ENCODE data around the gene RGS4.
A peak's percentile ranks its signal among the peaks of the same experiment; 100 is the strongest.

RGS4 gene

DNA sequence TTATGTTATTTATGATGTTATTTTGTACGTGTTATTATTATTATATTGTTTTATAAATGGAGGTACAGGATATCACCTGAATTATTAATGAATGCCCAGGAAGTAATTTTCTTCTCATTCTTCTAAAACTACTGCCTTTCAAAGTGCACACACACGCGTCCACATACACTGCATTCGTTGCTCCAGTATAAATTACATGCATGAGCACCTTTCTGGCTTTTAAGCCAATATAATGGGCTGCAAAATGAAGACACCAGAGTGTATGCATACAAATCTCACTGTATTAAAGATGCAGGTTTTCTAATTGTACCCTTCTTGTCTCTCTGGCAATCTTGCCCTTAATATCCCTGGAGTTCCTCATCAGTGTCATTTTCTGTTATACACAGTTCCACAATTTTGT lies 6.9 kb downstream of the RGS4 start:
- Histone ChIP-seq H3K36me3 (peaks cover 64% of the 10 kb centered on the region), H3K4me3 (ENCODE audit: low read depth, low read length) (peak overlapping the region; percentile 10; the same call in 1 of the 2 replicates), H3K9me3 (no peaks in the 10 kb centered on the region), H3K4me1 (peaks cover 31% of the 10 kb centered on the region), H3K27me3 (no peaks in the 10 kb centered on the region)
- TF ChIP-seq, protein P1, sequence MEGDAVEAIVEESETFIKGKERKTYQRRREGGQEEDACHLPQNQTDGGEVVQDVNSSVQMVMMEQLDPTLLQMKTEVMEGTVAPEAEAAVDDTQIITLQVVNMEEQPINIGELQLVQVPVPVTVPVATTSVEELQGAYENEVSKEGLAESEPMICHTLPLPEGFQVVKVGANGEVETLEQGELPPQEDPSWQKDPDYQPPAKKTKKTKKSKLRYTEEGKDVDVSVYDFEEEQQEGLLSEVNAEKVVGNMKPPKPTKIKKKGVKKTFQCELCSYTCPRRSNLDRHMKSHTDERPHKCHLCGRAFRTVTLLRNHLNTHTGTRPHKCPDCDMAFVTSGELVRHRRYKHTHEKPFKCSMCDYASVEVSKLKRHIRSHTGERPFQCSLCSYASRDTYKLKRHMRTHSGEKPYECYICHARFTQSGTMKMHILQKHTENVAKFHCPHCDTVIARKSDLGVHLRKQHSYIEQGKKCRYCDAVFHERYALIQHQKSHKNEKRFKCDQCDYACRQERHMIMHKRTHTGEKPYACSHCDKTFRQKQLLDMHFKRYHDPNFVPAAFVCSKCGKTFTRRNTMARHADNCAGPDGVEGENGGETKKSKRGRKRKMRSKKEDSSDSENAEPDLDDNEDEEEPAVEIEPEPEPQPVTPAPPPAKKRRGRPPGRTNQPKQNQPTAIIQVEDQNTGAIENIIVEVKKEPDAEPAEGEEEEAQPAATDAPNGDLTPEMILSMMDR (IDR thresholded peaks at IDR 0.05; ENCODE audit: low read depth, low read length): no peak
- no peak for DNase-seq

DNA sequence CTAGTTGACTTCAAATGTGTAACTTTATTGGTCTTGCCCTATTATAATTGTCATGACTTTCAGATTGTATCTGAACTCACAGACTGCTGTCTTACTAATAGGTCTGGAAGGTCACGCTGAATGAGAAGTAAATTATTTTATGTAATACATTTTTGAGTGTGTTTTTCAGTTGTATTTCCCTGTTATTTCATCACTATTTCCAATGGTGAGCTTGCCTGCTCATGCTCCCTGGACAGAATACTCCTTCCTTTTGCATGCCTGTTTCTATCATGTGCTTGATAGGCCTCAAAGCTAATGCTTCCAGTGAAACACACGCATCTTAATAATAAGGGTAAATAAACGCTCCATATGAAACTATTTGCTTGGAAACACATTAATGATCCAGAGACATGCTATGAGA lies 7.3 kb downstream of the RGS4 start:
- Histone ChIP-seq H3K4me3 (ENCODE audit: low read depth, low read length) (peak overlapping the region; percentile 10; the same call in 1 of the 2 replicates), H3K36me3 (peaks cover 60% of the 10 kb centered on the region), H3K4me1 (peaks cover 31% of the 10 kb centered on the region), H3K27me3 (no peaks in the 10 kb centered on the region), H3K9me3 (no peaks in the 10 kb centered on the region)
- TF ChIP-seq, protein P1 (IDR thresholded peaks at IDR 0.05; ENCODE audit: low read depth, low read length): no peak
- no peak for DNase-seq

DNA sequence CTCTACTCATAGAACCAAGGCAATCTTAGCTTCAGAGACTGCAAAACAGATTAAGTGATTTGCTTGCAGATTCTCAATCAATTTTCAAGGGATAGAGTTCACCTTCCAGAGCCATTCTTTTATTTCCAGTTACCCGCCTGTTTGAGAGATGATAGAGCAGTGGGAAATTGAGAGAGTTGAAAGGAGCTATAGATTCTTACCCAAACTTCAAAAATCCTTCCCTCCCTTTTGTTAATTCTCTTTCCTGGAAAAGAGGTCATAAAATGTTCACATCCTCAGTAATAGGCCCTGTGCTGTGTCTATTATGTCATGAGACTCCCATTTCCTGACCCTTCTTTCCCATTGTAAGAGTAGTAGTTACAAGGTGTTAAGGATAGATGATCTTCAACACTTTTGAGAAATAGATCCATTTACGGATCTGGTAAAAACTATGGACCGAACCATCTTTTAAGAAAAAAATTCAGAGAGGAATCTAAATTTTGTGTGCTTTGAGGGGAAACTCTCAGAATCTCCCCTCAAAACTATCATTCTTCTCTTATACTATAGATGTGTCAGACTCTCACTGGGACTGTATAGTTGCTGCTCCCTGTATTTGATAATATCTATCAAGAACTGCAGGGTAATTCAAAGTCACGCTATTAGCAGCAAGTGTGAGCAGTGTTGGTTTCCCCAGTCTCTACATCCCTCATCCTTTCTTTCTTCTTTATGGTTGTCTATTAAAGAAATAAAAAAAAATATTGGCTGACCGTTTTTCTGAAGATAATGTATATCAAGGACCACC lies 8.0 kb downstream of the RGS4 start:
- DNase-seq: no peak
- H3K4me3 ChIP-seq (ENCODE audit: low read depth, low read length): no peak overlapping the region
- peaks cover 55% of the 10 kb centered on the region for H3K36me3 ChIP-seq
- H3K27me3 ChIP-seq: no peaks in the 10 kb centered on the region
- TF ChIP-seq, protein P1 (IDR thresholded peaks at IDR 0.05; ENCODE audit: low read depth, low read length): no peak
- no peaks in the 10 kb centered on the region for H3K9me3 ChIP-seq
- peaks cover 31% of the 10 kb centered on the region for H3K4me1 ChIP-seq

DNA sequence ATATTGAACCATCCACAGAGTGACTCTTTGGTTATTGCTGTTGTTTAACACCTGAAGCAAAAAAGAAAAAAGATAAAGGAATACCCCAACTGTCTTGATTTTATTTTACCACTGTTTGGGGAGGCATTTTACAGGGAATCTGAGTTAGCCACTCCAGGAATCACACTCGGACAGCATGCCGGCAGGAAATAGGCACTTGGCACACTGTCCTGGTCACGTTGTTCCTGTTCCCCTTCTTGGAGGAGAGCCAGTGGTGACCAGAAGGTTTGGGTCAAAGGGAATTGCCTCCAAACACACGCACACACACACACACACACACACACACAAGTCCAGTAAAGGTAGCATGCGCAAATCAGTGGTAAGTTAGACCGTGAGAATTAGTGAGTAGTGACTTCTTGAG lies 13.8 kb downstream of the RGS4 start:
- TF ChIP-seq, protein P1 (IDR thresholded peaks at IDR 0.05; ENCODE audit: low read depth, low read length): no peak
- no peaks in the 10 kb centered on the region for H3K9me3 ChIP-seq
- no peak for DNase-seq
- H3K4me3 ChIP-seq (ENCODE audit: low read depth, low read length): no peak overlapping the region
- no peaks in the 10 kb centered on the region for H3K36me3 ChIP-seq
- no peaks in the 10 kb centered on the region; the same call in 1 of the 2 replicates for H3K4me1 ChIP-seq
- H3K27me3 ChIP-seq: no peaks in the 10 kb centered on the region

DNA sequence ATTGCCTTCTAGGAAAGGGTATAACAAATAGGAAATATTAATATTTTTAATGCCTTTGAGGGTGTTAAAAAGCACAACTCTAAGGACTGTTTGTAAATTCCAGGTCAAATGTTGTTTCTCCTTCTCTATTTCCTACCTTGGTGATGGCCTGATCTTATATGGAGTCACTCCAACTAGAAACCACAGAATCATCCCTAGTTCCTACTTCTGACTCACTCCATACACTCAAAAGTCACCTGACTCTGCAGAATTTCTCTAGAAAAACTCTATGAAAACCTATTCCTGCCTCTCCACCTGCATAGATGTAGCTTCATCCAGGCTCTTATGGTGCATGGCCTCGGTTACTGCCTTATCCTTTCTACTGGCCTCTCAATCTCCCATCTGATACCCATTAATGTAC lies 14.5 kb downstream of the RGS4 start:
- H3K9me3 ChIP-seq: no peaks in the 10 kb centered on the region
- H3K4me3 ChIP-seq (ENCODE audit: low read depth, low read length): no peak overlapping the region
- DNase-seq: no peak
- TF ChIP-seq, protein P1 (IDR thresholded peaks at IDR 0.05; ENCODE audit: low read depth, low read length): no peak
- no peaks in the 10 kb centered on the region; the same call in 1 of the 2 replicates for H3K4me1 ChIP-seq
- no peaks in the 10 kb centered on the region for H3K36me3 ChIP-seq
- H3K27me3 ChIP-seq: no peaks in the 10 kb centered on the region

DNA sequence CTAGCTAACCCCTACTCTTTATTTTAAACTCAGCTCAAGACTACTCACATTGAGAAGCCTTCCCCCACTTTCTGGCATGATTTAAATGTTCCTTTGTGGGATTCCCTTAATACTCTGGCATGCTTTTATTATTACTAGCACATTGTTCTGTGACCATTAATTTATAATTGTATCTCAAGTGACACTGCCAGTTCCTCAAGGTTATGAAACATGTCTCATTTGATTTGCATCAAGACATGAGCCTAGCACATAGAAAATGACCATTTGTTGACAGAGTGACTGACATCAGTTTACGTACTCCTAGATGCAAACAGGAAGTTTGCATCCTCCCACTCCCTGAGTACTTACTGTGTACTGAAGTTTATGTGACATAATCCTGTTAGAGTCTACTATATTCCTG lies 15.2 kb downstream of the RGS4 start:
- H3K9me3 ChIP-seq: no peaks in the 10 kb centered on the region
- H3K4me3 ChIP-seq (ENCODE audit: low read depth, low read length): no peak overlapping the region
- no peak for DNase-seq

More for the DNA sequence above, 15.2 kb downstream of the RGS4 start:
- Histone ChIP-seq H3K36me3 (no peaks in the 10 kb centered on the region), H3K4me1 (no peaks in the 10 kb centered on the region; the same call in 1 of the 2 replicates), H3K27me3 (no peaks in the 10 kb centered on the region)
- TF ChIP-seq, protein P1 (IDR thresholded peaks at IDR 0.05; ENCODE audit: low read depth, low read length): no peak

All from BE2C (cell line).